Measurements from ENCODE around the gene TRAPPC13.

The TRAPPC13 gene

GRCh38 chr5:65647941-65648340 is 23.1 kb downstream of the TRAPPC13 start:
- H3K9me2 ChIP-seq (replicated peaks; ENCODE audit: insufficient read depth, low read length): no peaks in the 10 kb centered on the region
- no peak overlapping the region for H2AFZ ChIP-seq (ENCODE audit: low read depth, low read length, severe bottlenecking)
- no peak overlapping the region for H3K4me2 ChIP-seq (ENCODE audit: low read depth, low read length, poor library complexity, severe bottlenecking)
- no peaks in the 10 kb centered on the region for H4K20me1 ChIP-seq (ENCODE audit: low read depth, low read length)
- no peaks in the 10 kb centered on the region for H3K36me3 ChIP-seq (ENCODE audit: low read length)
- no peaks in the 10 kb centered on the region; the same call in 1 of the 2 replicates for H3F3A ChIP-seq (ENCODE audit: insufficient read depth)
- no peaks in the 10 kb centered on the region for H3K79me2 ChIP-seq (ENCODE audit: insufficient read depth, low read length)
- H3K9me3 ChIP-seq (ENCODE audit: insufficient read depth, low read length): no peaks in the 10 kb centered on the region
- no peak overlapping the region for H3K9ac ChIP-seq (ENCODE audit: low read length)
- H3K27me3 ChIP-seq (ENCODE audit: low read length): no peaks in the 10 kb centered on the region
- no peak overlapping the region for H3K27ac ChIP-seq (ENCODE audit: low read depth, low read length)
- TF ChIP-seq EZH2phosphoT487 (conservative IDR thresholded peaks at IDR 0.05; ENCODE audit: low read length) (no peak), CTCF (IDR thresholded peaks at IDR 0.05; ENCODE audit: insufficient read depth, low read length, poor library complexity, severe bottlenecking) (no peak)
- H3K4me3 ChIP-seq (ENCODE audit: insufficient read depth, low read length, poor library complexity, severe bottlenecking): no peak overlapping the region

GRCh38 chr5:65651144-65651543 is 26.3 kb downstream of the TRAPPC13 start:
- Histone ChIP-seq H3K4me3 (ENCODE audit: insufficient read depth, low read length, poor library complexity, severe bottlenecking) (no peak overlapping the region), H3K9ac (ENCODE audit: low read length) (no peak overlapping the region), H3K9me2 (replicated peaks; ENCODE audit: insufficient read depth, low read length) (no peaks in the 10 kb centered on the region), H2AFZ (ENCODE audit: low read depth, low read length, severe bottlenecking) (no peak overlapping the region), H3F3A (ENCODE audit: insufficient read depth) (peaks cover 5% of the 10 kb centered on the region), H4K20me1 (ENCODE audit: low read depth, low read length) (no peaks in the 10 kb centered on the region), H3K27ac (ENCODE audit: low read depth, low read length) (no peak overlapping the region), H3K9me3 (ENCODE audit: insufficient read depth, low read length) (no peaks in the 10 kb centered on the region), H3K36me3 (ENCODE audit: low read length) (peaks cover 12% of the 10 kb centered on the region), H3K27me3 (ENCODE audit: low read length) (no peaks in the 10 kb centered on the region), H3K4me2 (ENCODE audit: low read depth, low read length, poor library complexity, severe bottlenecking) (no peak overlapping the region), H3K79me2 (ENCODE audit: insufficient read depth, low read length) (0 out of 2 replicates have a peak, but pooled peaks cover 4% of the 10 kb centered on the region)
- TF ChIP-seq EZH2phosphoT487 (conservative IDR thresholded peaks at IDR 0.05; ENCODE audit: low read length) (no peak), CTCF (IDR thresholded peaks at IDR 0.05; ENCODE audit: insufficient read depth, low read length, poor library complexity, severe bottlenecking) (no peak)

- Histone ChIP-seq H2AFZ (ENCODE audit: low read depth, low read length, severe bottlenecking) (no peak overlapping the region), H3K9me3 (ENCODE audit: insufficient read depth, low read length) (no peaks in the 10 kb centered on the region), H3K9ac (ENCODE audit: low read length) (no peak overlapping the region), H3K36me3 (ENCODE audit: low read length) (peaks cover 18% of the 10 kb centered on the region), H3K79me2 (ENCODE audit: insufficient read depth, low read length) (0 out of 2 replicates have a peak, but pooled peaks cover 4% of the 10 kb centered on the region), H3K27me3 (ENCODE audit: low read length) (no peaks in the 10 kb centered on the region), H3K4me3 (ENCODE audit: insufficient read depth, low read length, poor library complexity, severe bottlenecking) (no peak overlapping the region), H3K9me2 (replicated peaks; ENCODE audit: insufficient read depth, low read length) (no peaks in the 10 kb centered on the region), H3F3A (ENCODE audit: insufficient read depth) (peaks cover 5% of the 10 kb centered on the region), H3K27ac (ENCODE audit: low read depth, low read length) (no peak overlapping the region), H4K20me1 (ENCODE audit: low read depth, low read length) (no peaks in the 10 kb centered on the region), H3K4me2 (ENCODE audit: low read depth, low read length, poor library complexity, severe bottlenecking) (no peak overlapping the region)
- TF ChIP-seq CTCF (IDR thresholded peaks at IDR 0.05; ENCODE audit: insufficient read depth, low read length, poor library complexity, severe bottlenecking) (no peak), EZH2phosphoT487 (conservative IDR thresholded peaks at IDR 0.05; ENCODE audit: low read length) (no peak)
Observed at GRCh38 chr5:65654713-65655112, 29.9 kb downstream of the TRAPPC13 start.
